Endothelial cell of umbilical vein (primary cell): Measurements from ENCODE around the gene CBLC. TPM values are rescaled to one million over a fixed set of nuclear protein-coding genes. Genes with fewer than 3 reads are reported as not detected.

Experiments used
- BruUV-seq: library from RNA; stranded (reverse); fragments of 400-500 nt; replicated peaks from 2 replicates; lab custom pipeline; 2021; lab: Mats Ljungman, UMichigan
- CTCF ChIA-PET: fragments of 300-600, 350-600 bp; sonication (Branson Sonifier 250); formaldehyde crosslinking; loops from one replicate; lab custom pipeline; 2021; ENCODE audit warnings: antibody characterized with exemption, inconsistent platforms; lab: Charles Lee
- POLR2A ChIA-PET: fragments of 300-600, 350-600 bp; sonication (Branson Sonifier 250); formaldehyde crosslinking; loops from one replicate; lab custom pipeline; 2021; ENCODE audit warnings: antibody characterized with exemption, inconsistent platforms; lab: Charles Lee
- DNase-seq: peaks from one replicate; pipeline ENCODE4 v3.0.0-alpha.2; 2011; ENCODE audit warnings: low read depth, low spot score
- FAIRE-seq: peaks from 2 replicates; lab custom pipeline; 2011; peaks lifted over from hg19 to GRCh38; lab: Jason Lieb, UNC
- H2AFZ ChIP-seq: 2 replicates; pipeline ENCODE4 v1.6.0; 2012; ENCODE audit warnings: low read depth, low read length, control low read depth, inconsistent platforms
- H3K27ac ChIP-seq: 2 replicates; pipeline ENCODE4 v1.5.1; 2011; ENCODE audit warnings: low read depth, mild to moderate bottlenecking, control low read depth, low read length, moderate library complexity; ENCODE audit not compliant: insufficient read depth
- H3K27me3 ChIP-seq, 2 experiments: 2 replicates each; pipeline versions ENCODE4 v1.6.0 to v1.6.1; 2011; ENCODE audit warnings: low read length in 2 of 2, mixed read lengths in 1 of 2; ENCODE audit not compliant: control insufficient read depth in 2 of 2, insufficient read depth in 2 of 2
- H3K36me3 ChIP-seq, 2 experiments: 2 replicates in 1 of 2; 3 replicates in 1 of 2; pipeline ENCODE4 v1.5.1; 2011; ENCODE audit warnings: low read length in 2 of 2, mild to moderate bottlenecking in 1 of 2, moderate library complexity in 1 of 2; ENCODE audit not compliant: control insufficient read depth in 2 of 2, insufficient read depth in 2 of 2; ENCODE audit errors: extremely low read depth in 1 of 2
- H3K4me1 ChIP-seq: 3 replicates; pipeline ENCODE4 v1.5.1; 2011; ENCODE audit warnings: mild to moderate bottlenecking, low read length; ENCODE audit not compliant: control insufficient read depth, insufficient read depth; ENCODE audit errors: extremely low read depth
- H3K4me2 ChIP-seq: 2 replicates; pipeline ENCODE4 v1.6.1; 2011; ENCODE audit warnings: low read length, control low read depth, mixed read lengths; ENCODE audit not compliant: insufficient read depth
- H3K4me3 ChIP-seq, 3 experiments: fragments of 200-600 bp in 1 of 3; sonication (generic), shearing (Covaris generic) in 1 of 3; replicated peaks in 1 of 3; 2 replicates each; pipeline ENCODE4 v1.5.1; 2011 to 2016; ENCODE audit warnings: control low read depth in 3 of 3, low read length in 3 of 3, mild to moderate bottlenecking in 2 of 3, inconsistent platforms in 1 of 3, low read depth in 1 of 3, moderate library complexity in 1 of 3; ENCODE audit not compliant: insufficient read depth in 1 of 3
- H3K79me2 ChIP-seq: 2 replicates; pipeline ENCODE4 v1.6.0; 2012; ENCODE audit warnings: low read length, inconsistent platforms; ENCODE audit not compliant: control insufficient read depth, insufficient read depth
- H3K9ac ChIP-seq: replicated peaks from 2 replicates; pipeline ENCODE3; 2011; ENCODE audit warnings: low read length, control low read depth; ENCODE audit not compliant: insufficient read depth; ENCODE audit errors: extremely low read depth
- H3K9me1 ChIP-seq: replicated peaks from 3 replicates; pipeline ENCODE4 v1.6.0; 2011; ENCODE audit warnings: mild to moderate bottlenecking, low read length; ENCODE audit not compliant: control insufficient read depth, insufficient read depth; ENCODE audit errors: extremely low read depth
- H3K9me3 ChIP-seq: replicated peaks from 2 replicates; pipeline ENCODE4 v1.5.1; 2012; ENCODE audit warnings: low read length, inconsistent platforms; ENCODE audit not compliant: control insufficient read depth, insufficient read depth
- H4K20me1 ChIP-seq: replicated peaks from 2 replicates; pipeline ENCODE3; 2011; ENCODE audit warnings: mild to moderate bottlenecking, low read length; ENCODE audit not compliant: control insufficient read depth, insufficient read depth; ENCODE audit errors: extremely low read depth
- CTCF ChIP-seq, 2 donors: IDR thresholded peaks; 1 replicate in 1 of 2; 2 replicates in 1 of 2; pipeline ENCODE4 v1.5.1; 2011; ENCODE audit warnings: low read length in 2 of 2, mild to moderate bottlenecking in 2 of 2, moderate library complexity in 2 of 2, control low read depth in 1 of 2, inconsistent platforms in 1 of 2, low read depth in 1 of 2; ENCODE audit not compliant: insufficient read depth in 1 of 2; ENCODE audit errors: extremely low read depth in 1 of 2
- EZH2 ChIP-seq: IDR thresholded peaks from 2 replicates; pipeline ENCODE4 v1.6.1; 2012; ENCODE audit warnings: borderline replicate concordance, low read depth, mild to moderate bottlenecking, moderate library complexity, low read length, inconsistent platforms; ENCODE audit not compliant: severe bottlenecking
- FOS ChIP-seq: IDR thresholded peaks from 2 replicates; pipeline ENCODE4 v1.6.1; 2011; ENCODE audit warnings: mild to moderate bottlenecking, low read length, moderate library complexity, borderline replicate concordance; ENCODE audit not compliant: insufficient read depth
- GATA2 ChIP-seq: IDR thresholded peaks from 2 replicates; pipeline ENCODE4 v1.7.0; 2011; ENCODE audit warnings: low read depth, mild to moderate bottlenecking, moderate library complexity, mixed read lengths, low read length; ENCODE audit not compliant: insufficient read length, insufficient read depth
- JUN ChIP-seq: IDR thresholded peaks from 2 replicates; pipeline ENCODE4 v1.6.1; 2011; ENCODE audit warnings: borderline replicate concordance, low read depth; ENCODE audit not compliant: insufficient read length, insufficient read depth
- MAX ChIP-seq: IDR thresholded peaks from 2 replicates; pipeline ENCODE4 v1.6.1; 2011; ENCODE audit not compliant: insufficient read depth, insufficient read length
- MYC ChIP-seq: IDR thresholded peaks from one replicate; pipeline ENCODE4 v1.6.1; 2011; ENCODE audit warnings: mild to moderate bottlenecking, low read depth, low read length
- POLR2A ChIP-seq: IDR thresholded peaks from 2 replicates; pipeline ENCODE4 v1.6.1; 2012; ENCODE audit warnings: low read depth, mild to moderate bottlenecking, control low read depth, low read length
- POLR2AphosphoS5 ChIP-seq: IDR thresholded peaks from 2 replicates; pipeline ENCODE4 v1.6.1; 2012; ENCODE audit warnings: low read depth, mild to moderate bottlenecking, control low read depth, low read length, moderate library complexity; ENCODE audit not compliant: insufficient read depth
- dilution Hi-C: fragments of 300-500 bp; cut with MboI; formaldehyde crosslinking; loops from one replicate; pipeline ENCODE4 v1.15.0; 2019; ENCODE audit warnings: low sequenced_read_pairs; ENCODE audit not compliant: extremely low pct_ligation_motif_present
- intact Hi-C: fragments of 100-400 bp; cut with micrococcal nuclease; formaldehyde crosslinking; loops from one replicate; pipeline ENCODE4 v1.10.0; 2022
- polyA plus RNA-seq, 4 experiments: library from polyadenylated mRNA; depleted of rRNA in 3 of 4; stranded (reverse) in 3 of 4; unstranded in 1 of 4; fragments of >200 nt; gene quantifications; 2 replicates each; pipeline versions ENCODE4 v1.2.1 to v1.2.3, GENCODE V29; 2011 to 2012; ENCODE audit warnings: missing spikeins in 1 of 4
- total RNA-seq: library from RNA; stranded (reverse); gene quantifications from 2 replicates; pipeline ENCODE4 v1.2.3, GENCODE V29; 2021

The CBLC gene
- total and polyA plus RNA-seq, 2 donors (not counting 3 experiments of a cell fraction or from before 2014, with no cell fraction given) = 0.04 TPM; not detected in 1

GRCh38 chr19:44818466-44819031 lies 40.9 kb downstream of the CBLC start:
- no peaks in the 10 kb centered on the region for H4K20me1 ChIP-seq
- H3K9me3 ChIP-seq = no peaks in the 10 kb centered on the region
- H3K27me3 ChIP-seq = no peaks in the 10 kb centered on the region
- intact Hi-C loops = no loop called here
- H3K4me1 ChIP-seq = peaks cover 3% of the 10 kb centered on the region
- no peak overlapping the region for H3K9ac ChIP-seq
- POLR2A ChIA-PET = interaction anchor here (0.6 kb wide), 1 partner anchor 87 kb away, joined by 5 read pairs; the partner anchor contains the start of gene APOE
- H3K27ac ChIP-seq = no peak overlapping the region
- no peak overlapping the region for H2AFZ ChIP-seq
- BruUV-seq = no TSS peak
- CTCF ChIA-PET = interaction anchor here (1.3 kb wide), 1 partner anchor 20 kb away, joined by 5 read pairs; no protein-coding TSS in a partner anchor
- no peak for FAIRE-seq
- H3K36me3 ChIP-seq = peaks cover 0 to 4% of the 10 kb centered on the region in 2 experiments
- H3K9me1 ChIP-seq = no peaks in the 10 kb centered on the region
- no peak for DNase-seq
- dilution Hi-C loops = no loop called here
- H3K4me2 ChIP-seq = no peak overlapping the region
- no peaks in the 10 kb centered on the region for H3K79me2 ChIP-seq
- TF ChIP-seq CTCF (IDR thresholded peaks at IDR 0.05; ENCODE audit: extremely low read depth in 1 of 2, insufficient read depth in 1 of 2, low read depth in 1 of 2, low read length in 2 of 2) (no peak), MYC (no peak), EZH2 (no peak), JUN (no peak), POLR2AphosphoS5 (no peak), MAX (no peak), FOS (no peak), GATA2 (no peak), POLR2A (no peak)
- H3K4me3 ChIP-seq = no peak overlapping the region
